SU-DHL-6 (cell line): ENCODE results near the gene PODXL2.

Experiments
- H2AFZ ChIP-seq: fragments of 200-600 bp; sonication (generic); 2 replicates; pipeline ENCODE4 v1.6.1; 2014; ENCODE audit warnings: low read depth, mild to moderate bottlenecking, moderate library complexity, mixed read lengths, antibody characterized with exemption, low read length; ENCODE audit not compliant: severe bottlenecking
- H3F3A ChIP-seq: fragments of 200-600 bp; shearing (Covaris generic); 2 replicates; pipeline ENCODE4 v1.6.0; 2016; ENCODE audit warnings: antibody characterized with exemption, mild to moderate bottlenecking; ENCODE audit not compliant: insufficient read depth
- H3K27ac ChIP-seq: fragments of 200-600 bp; sonication (generic); 2 replicates; pipeline ENCODE4 v1.5.1; 2016; ENCODE audit warnings: low read depth, mild to moderate bottlenecking, low read length, moderate library complexity, mixed read lengths
- H3K27me3 ChIP-seq: fragments of 200-600 bp; sonication (generic), shearing (Covaris generic); 2 replicates; pipeline ENCODE4 v1.6.0; 2014; ENCODE audit warnings: mild to moderate bottlenecking, low read length
- H3K36me3 ChIP-seq: fragments of 200-600 bp; sonication (generic); 2 replicates; pipeline ENCODE4 v1.6.1; 2014; ENCODE audit warnings: mild to moderate bottlenecking, low read length, mixed read lengths
- H3K4me2 ChIP-seq: fragments of 300-600, 200-600 bp; shearing (Covaris generic), sonication (generic); 2 replicates; pipeline ENCODE4 v1.6.0; 2014; ENCODE audit warnings: low read length, low read depth, mild to moderate bottlenecking; ENCODE audit not compliant: poor library complexity, severe bottlenecking
- H3K4me3 ChIP-seq: fragments of 200-600 bp; sonication (generic); 2 replicates; pipeline ENCODE4 v1.5.1; 2014; ENCODE audit warnings: antibody characterized with exemption, low read length, mild to moderate bottlenecking, mixed read lengths; ENCODE audit not compliant: insufficient read depth, poor library complexity, severe bottlenecking
- H3K79me2 ChIP-seq: fragments of 200-600 bp; sonication (generic); 2 replicates; pipeline ENCODE4 v1.6.1; 2014; ENCODE audit warnings: mild to moderate bottlenecking, low read length, moderate library complexity; ENCODE audit not compliant: insufficient read depth
- H3K9ac ChIP-seq: fragments of 200-600 bp; sonication (generic); 2 replicates; pipeline ENCODE4 v1.7.0; 2014; ENCODE audit warnings: mild to moderate bottlenecking, low read length
- H3K9me2 ChIP-seq: fragments of 200-600 bp; sonication (generic); replicated peaks from 2 replicates; pipeline ENCODE4 v1.6.1; 2014; ENCODE audit warnings: low read length; ENCODE audit not compliant: insufficient read depth
- H3K9me3 ChIP-seq: fragments of 200-600 bp; sonication (generic); 2 replicates; pipeline ENCODE4 v1.6.1; 2014; ENCODE audit warnings: low read length, mixed read lengths; ENCODE audit not compliant: insufficient read depth
- H4K20me1 ChIP-seq: fragments of 200-600 bp; sonication (generic); 2 replicates; pipeline ENCODE4 v1.6.1; 2014; ENCODE audit warnings: low read depth, mild to moderate bottlenecking, antibody characterized with exemption, low read length, moderate library complexity, mixed read lengths
- CTCF ChIP-seq: fragments of 200-600 bp; sonication (generic); IDR thresholded peaks from one replicate; pipeline ENCODE4 v1.5.1; 2017; ENCODE audit warnings: antibody characterized with exemption, mild to moderate bottlenecking, low read length, moderate library complexity; ENCODE audit not compliant: insufficient read depth, poor library complexity, severe bottlenecking
- EZH2phosphoT487 ChIP-seq: fragments of 200-600 bp; sonication (generic), shearing (Covaris generic); conservative IDR thresholded peaks from 2 replicates; pipeline ENCODE4 v1.6.1; 2018; ENCODE audit warnings: mild to moderate bottlenecking, antibody characterized with exemption, low read length, moderate library complexity, mixed read lengths

PODXL2 gene

DNA sequence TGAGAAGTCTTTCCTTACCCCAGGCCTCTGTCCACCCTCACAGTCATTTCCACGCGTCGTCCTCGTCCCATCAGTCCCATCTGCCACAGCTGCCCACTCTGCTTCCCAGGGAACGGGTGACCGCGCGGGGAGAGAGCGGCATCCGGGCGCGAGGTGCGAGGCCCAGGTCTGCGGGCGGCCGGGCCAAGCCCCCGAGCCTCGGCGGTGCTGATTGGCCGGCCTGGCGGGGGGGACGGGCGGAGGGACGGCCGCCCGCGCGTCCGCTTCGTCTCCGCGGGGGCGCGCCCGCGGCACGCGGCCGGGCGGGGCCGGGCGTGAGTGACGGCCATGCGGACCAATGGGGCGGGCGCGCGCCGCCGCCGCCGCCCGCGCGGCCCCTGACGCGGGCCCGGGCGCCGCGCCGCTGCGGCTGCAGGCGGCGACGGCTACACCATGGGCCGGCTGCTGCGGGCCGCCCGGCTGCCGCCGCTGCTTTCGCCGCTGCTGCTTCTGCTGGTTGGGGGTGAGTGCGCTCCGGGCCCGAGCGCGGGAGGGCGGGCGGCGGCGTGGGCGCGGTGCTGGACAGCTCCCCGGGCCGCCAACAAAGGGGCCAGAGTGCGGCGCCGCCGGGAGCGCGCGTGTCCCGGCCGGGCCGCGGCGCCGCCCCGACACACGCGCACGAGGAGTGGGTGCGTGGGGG lies at the start of gene PODXL2:
Gene PODXL2, plus strand, starts transcription at position 398 of the 679 bp plus-strand sequence. Its CDS starts 35 bp downstream, at position 433.
- no peaks in the 10 kb centered on the region for H3K36me3 ChIP-seq
- H3F3A ChIP-seq = peaks cover 8% of the 10 kb centered on the region; the same call in 1 of the 2 replicates
- H3K79me2 ChIP-seq = no peaks in the 10 kb centered on the region
- H3K4me3 ChIP-seq = peak within 1 kb of the TSS; percentile 34
- no peak within 1 kb of the TSS for H3K27ac ChIP-seq
- no peak for TF ChIP-seq EZH2phosphoT487
- no peak for TF ChIP-seq CTCF
- peak within 1 kb of the TSS; percentile 83 for H2AFZ ChIP-seq
- peak within 1 kb of the TSS; percentile 46 for H3K9ac ChIP-seq
- peak within 1 kb of the TSS; percentile 50 for H3K4me2 ChIP-seq
- H3K27me3 ChIP-seq = no peaks in the 10 kb centered on the region
- H4K20me1 ChIP-seq = no peaks in the 10 kb centered on the region
- no peaks in the 10 kb centered on the region for H3K9me3 ChIP-seq
- H3K9me2 ChIP-seq = no peaks in the 10 kb centered on the region

- H4K20me1 ChIP-seq = no peaks in the 10 kb centered on the region
- no peaks in the 10 kb centered on the region for H3K27me3 ChIP-seq
- H3K27ac ChIP-seq = no peak overlapping the region
- H2AFZ ChIP-seq = no peak overlapping the region
- no peak overlapping the region for H3K4me2 ChIP-seq
- no peaks in the 10 kb centered on the region for H3K9me2 ChIP-seq
- TF ChIP-seq CTCF = no peak
- no peak for TF ChIP-seq EZH2phosphoT487
- no peak overlapping the region for H3K9ac ChIP-seq
- H3K4me3 ChIP-seq = no peak overlapping the region
- no peaks in the 10 kb centered on the region for H3K36me3 ChIP-seq
- peaks cover 25% of the 10 kb centered on the region for H3K79me2 ChIP-seq
- no peaks in the 10 kb centered on the region for H3F3A ChIP-seq
- H3K9me3 ChIP-seq = no peaks in the 10 kb centered on the region
Measured at GRCh38 chr3:127580327-127581060, 48.5 kb upstream of the PODXL2 start.

DNA sequence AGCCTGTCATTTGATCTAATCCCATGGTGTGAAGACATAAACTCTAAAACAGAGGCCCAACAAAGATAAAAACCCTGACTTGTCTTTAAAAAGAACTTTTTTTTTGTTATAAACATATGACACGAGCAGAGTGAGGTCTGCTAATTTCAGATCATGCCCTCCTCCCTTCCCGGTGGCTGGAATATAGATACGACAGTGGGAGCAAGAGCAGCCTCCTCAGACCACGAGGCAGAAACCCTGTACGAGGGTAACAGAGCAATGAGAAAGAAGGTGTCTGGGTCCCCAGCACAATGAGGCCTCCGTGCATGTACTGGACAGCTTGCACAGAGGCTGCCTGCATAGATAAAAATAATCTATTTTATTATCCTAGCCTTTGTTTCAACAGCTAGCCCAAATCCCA lies 44.3 kb upstream of the PODXL2 start:
- H3K79me2 ChIP-seq = peaks cover 62% of the 10 kb centered on the region
- H3F3A ChIP-seq = no peaks in the 10 kb centered on the region
- no peak for TF ChIP-seq EZH2phosphoT487
- TF ChIP-seq CTCF = no peak
- H3K36me3 ChIP-seq = no peaks in the 10 kb centered on the region
- no peaks in the 10 kb centered on the region for H3K9me3 ChIP-seq
- H3K27ac ChIP-seq = no peak overlapping the region
- H3K4me2 ChIP-seq = no peak overlapping the region
- H4K20me1 ChIP-seq = no peaks in the 10 kb centered on the region
- H3K9me2 ChIP-seq = no peaks in the 10 kb centered on the region
- no peaks in the 10 kb centered on the region for H3K27me3 ChIP-seq
- no peak overlapping the region for H2AFZ ChIP-seq
- H3K4me3 ChIP-seq = no peak overlapping the region
- no peak overlapping the region for H3K9ac ChIP-seq
